Tibial artery (tissue), 4 donors: ENCODE measurements around the gene CARF.

Source experiments
- DNase-seq, 2 donors: peaks; one replicate each; pipeline ENCODE4 v3.0.0-alpha.2; 2019
- H3K27ac ChIP-seq, 2 donors: fragments of 200-600 bp; sonication (generic) in 1 of 2; 1 replicate in 1 of 2; 2 replicates in 1 of 2; pipeline ENCODE4 v1.5.1; 2018 to 2019; ENCODE audit warnings: mild to moderate bottlenecking in 1 of 2
- H3K27me3 ChIP-seq, 2 donors: fragments of 200-600 bp; sonication (generic) in 1 of 2; one replicate each; pipeline versions ENCODE4 v1.5.1 to v1.6.0; 2016 to 2019
- H3K36me3 ChIP-seq, 3 donors: fragments of 200-600 bp; sonication (generic) in 2 of 3; one replicate each; pipeline ENCODE4 v1.5.1; 2016 to 2019; ENCODE audit warnings: mild to moderate bottlenecking in 2 of 3
- H3K4me1 ChIP-seq, 4 donors: fragments of 200-600 bp; sonication (generic) in 2 of 4; 1 replicate in 3 of 4; 2 replicates in 1 of 4; pipeline ENCODE4 v1.5.1; 2016 to 2019
- H3K4me3 ChIP-seq, 2 donors: fragments of 200-600 bp; sonication (generic) in 1 of 2; 1 replicate in 1 of 2; 2 replicates in 1 of 2; pipeline ENCODE4 v1.5.1; 2018 to 2019; ENCODE audit warnings: mild to moderate bottlenecking in 2 of 2
- H3K9me3 ChIP-seq, 3 donors: fragments of 200-600 bp; sonication (generic) in 1 of 3; one replicate each; pipeline ENCODE4 v1.5.1; 2016 to 2019
- intact Hi-C: fragments of 100-400 bp; cut with DNase I; formaldehyde crosslinking; loops from one replicate; pipeline ENCODE4 v1.15.0; 2023; ENCODE audit warnings: low total_unique reads
- TF ChIP-seq, protein P1 (sequence below), 2 experiments: fragments of 200-600 bp in 1 of 2; fragments of 450-650 bp in 1 of 2; IDR thresholded peaks; one replicate each; pipeline ENCODE4 v1.5.1; 2017 to 2019; ENCODE audit warnings: antibody characterized with exemption in 2 of 2, mild to moderate bottlenecking in 1 of 2, moderate library complexity in 1 of 2

CARF gene

DNA sequence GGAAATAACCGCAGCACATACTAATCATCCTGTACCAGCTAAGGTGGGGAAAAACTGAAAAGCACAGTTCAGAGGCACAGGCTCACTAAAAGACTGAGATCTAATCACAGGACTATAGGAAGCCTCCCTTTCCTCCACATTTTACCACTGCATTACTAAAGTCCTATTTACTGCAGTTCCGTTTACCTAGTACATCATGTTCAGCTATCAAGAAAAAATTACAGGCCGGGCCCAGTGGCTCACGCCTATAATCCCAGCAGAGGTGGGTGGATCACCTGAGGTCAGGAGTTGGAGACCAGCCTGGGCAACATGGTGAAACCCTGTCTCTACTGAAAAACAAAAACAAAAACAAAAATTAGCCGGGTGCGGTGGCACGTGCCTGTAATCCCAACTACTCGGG lies 91.6 kb downstream of the CARF start:
- Histone ChIP-seq H3K9me3 (no peaks in the 10 kb centered on the region), H3K36me3 (no peaks in the 10 kb centered on the region), H3K4me3 (no peak overlapping the region), H3K4me1 (no peaks in the 10 kb centered on the region), H3K27ac (no peak overlapping the region), H3K27me3 (no peaks in the 10 kb centered on the region)
- intact Hi-C loops = no loop called here
- TF ChIP-seq, protein P1, sequence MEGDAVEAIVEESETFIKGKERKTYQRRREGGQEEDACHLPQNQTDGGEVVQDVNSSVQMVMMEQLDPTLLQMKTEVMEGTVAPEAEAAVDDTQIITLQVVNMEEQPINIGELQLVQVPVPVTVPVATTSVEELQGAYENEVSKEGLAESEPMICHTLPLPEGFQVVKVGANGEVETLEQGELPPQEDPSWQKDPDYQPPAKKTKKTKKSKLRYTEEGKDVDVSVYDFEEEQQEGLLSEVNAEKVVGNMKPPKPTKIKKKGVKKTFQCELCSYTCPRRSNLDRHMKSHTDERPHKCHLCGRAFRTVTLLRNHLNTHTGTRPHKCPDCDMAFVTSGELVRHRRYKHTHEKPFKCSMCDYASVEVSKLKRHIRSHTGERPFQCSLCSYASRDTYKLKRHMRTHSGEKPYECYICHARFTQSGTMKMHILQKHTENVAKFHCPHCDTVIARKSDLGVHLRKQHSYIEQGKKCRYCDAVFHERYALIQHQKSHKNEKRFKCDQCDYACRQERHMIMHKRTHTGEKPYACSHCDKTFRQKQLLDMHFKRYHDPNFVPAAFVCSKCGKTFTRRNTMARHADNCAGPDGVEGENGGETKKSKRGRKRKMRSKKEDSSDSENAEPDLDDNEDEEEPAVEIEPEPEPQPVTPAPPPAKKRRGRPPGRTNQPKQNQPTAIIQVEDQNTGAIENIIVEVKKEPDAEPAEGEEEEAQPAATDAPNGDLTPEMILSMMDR (IDR thresholded peaks at IDR 0.05) = no peak
- no peak for DNase-seq

DNA sequence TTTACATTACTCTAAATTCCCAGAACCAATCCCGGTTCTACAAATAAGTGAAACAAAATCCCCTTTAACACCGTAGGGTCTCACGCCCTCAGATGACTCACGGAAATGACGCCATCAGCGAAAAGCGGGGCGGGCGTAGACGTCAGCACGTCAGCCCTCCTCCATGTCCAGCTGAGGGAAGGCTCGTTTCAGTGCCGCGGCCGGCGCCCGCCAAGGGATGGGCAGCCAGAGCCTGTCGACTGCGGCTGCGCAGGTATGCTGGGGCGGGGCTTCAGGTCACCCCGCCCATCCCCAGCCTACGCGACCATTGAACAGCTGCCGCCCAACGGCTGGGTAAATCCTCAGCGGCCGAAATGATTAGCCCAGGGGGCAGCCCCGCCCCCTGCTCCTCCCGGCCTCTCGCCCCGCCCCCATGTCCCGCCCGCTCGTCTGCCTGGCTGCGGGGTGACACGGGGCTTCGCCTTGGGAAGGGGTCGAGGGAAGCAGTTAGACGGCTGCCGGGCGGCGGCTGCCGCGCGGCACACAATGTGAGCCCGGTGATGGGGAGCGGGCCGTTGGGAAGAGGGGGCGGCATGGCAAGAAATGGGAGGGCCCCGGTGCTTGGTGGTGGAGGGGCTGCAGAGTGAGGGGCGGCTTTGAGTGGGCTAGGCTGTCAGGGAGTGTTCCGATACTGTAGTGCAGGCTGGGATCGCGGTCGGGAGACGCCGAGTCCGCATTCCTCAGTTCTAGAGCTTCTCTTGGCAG lies 102.6 kb downstream of the CARF start, which contains the start of gene NBEAL1:
TSS of gene NBEAL1 (plus strand) at position 420 of the 744 bp plus-strand sequence. CDS start 1,510 bp downstream, outside the sequence.
- peaks cover 0 to 7% (median 3%) of the 10 kb centered on the region in 4 donors for H3K4me1 ChIP-seq
- peak within 1 kb of the TSS; percentile 94 to 97 for H3K27ac ChIP-seq
- H3K36me3 ChIP-seq = no peaks in the 10 kb centered on the region
- H3K4me3 ChIP-seq = peak within 1 kb of the TSS; percentile 91 to 92
- intact Hi-C loops = loop anchor here (10.0 kb wide), 1 partner anchor 380 kb away; the partner anchor contains the start of gene FAM117B
- no peaks in the 10 kb centered on the region for H3K27me3 ChIP-seq
- TF ChIP-seq, protein P1 (IDR thresholded peaks at IDR 0.05) = no peak
- no peaks in the 10 kb centered on the region for H3K9me3 ChIP-seq
- DNase-seq = peak; percentile 97 to 99

DNA sequence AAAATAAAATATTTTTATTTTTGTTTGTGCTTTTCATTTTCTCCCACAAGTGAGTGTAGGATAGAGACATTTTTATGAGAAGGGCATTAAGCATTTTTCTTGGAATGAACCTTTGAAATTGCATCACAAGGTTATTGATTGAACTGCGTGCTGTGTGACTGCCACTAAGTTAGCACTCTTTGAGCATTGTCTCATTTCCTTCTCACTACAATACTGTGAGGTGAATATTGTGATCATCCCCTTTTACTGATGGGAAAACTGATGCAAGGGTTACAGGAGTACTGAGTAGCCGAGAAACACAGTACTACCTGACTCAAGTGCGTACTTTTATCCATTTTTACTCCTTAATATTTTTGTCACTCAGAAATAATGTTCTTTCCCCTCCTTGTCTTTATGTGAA lies 104.6 kb downstream of the CARF start:
- no peaks in the 10 kb centered on the region for H3K36me3 ChIP-seq
- no peaks in the 10 kb centered on the region for H3K27me3 ChIP-seq
- intact Hi-C loops = loop anchor here (10.0 kb wide), 1 partner anchor 382 kb away; the partner anchor contains the start of gene FAM117B
- H3K4me1 ChIP-seq = peaks cover 0 to 28% (median 8%) of the 10 kb centered on the region in 4 donors
- H3K27ac ChIP-seq = peak overlapping the region; percentile 94 to 97
- peak overlapping the region; percentile 91 to 92 for H3K4me3 ChIP-seq
- TF ChIP-seq, protein P1 (IDR thresholded peaks at IDR 0.05) = no peak
- DNase-seq = no peak
- H3K9me3 ChIP-seq = no peaks in the 10 kb centered on the region

DNA sequence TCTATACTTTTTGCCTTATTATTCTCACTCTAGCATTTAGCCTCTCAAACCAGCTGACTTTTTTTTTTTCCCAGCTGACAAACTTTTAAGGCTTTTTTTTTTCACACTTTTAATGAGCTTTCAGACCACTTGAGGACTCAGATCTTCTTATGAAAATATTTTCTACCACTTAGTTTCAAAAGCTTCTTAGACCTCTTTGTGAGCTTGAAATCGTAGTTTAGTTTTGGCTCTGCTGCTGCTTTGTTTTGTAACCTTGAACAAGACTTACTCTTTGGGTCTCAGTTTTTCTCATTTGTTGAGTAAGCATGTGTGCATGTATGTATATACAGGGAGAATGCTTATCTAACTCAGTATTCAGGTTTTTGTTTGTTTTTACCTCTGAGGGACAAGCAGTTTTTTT lies 106.1 kb downstream of the CARF start:
- intact Hi-C loops = loop anchor here (10.0 kb wide), 1 partner anchor 383 kb away; the partner anchor contains the start of gene FAM117B
- no peaks in the 10 kb centered on the region for H3K27me3 ChIP-seq
- no peak for DNase-seq
- H3K27ac ChIP-seq = peak overlapping the region; percentile 94 to 97
- TF ChIP-seq, protein P1 (IDR thresholded peaks at IDR 0.05) = no peak
- H3K4me1 ChIP-seq = peaks cover 0 to 40% (median 8%) of the 10 kb centered on the region in 4 donors
- H3K9me3 ChIP-seq = no peaks in the 10 kb centered on the region
- H3K4me3 ChIP-seq = peak overlapping the region; percentile 91 to 92
- no peaks in the 10 kb centered on the region for H3K36me3 ChIP-seq

DNA sequence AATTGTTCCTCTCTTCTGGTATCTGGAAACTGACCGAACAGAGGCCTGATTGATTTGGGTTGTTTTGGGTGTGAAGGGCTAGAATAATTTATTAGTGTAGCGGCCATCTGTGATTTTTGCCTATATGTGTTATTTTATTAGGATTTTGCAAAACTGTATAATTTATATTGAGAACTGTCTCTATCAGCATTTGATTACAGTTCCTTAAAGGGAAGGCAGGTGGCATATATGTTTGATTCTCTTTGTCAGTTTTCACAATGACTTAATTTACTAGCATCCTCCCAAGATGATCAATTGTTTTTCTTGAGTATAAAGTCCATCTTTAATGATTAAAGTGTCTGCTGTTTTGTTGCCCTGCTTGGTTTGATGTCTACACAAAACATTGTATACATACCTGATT lies 107.1 kb downstream of the CARF start:
- TF ChIP-seq, protein P1 (IDR thresholded peaks at IDR 0.05) = peak in 1 of 2 experiments; percentile 14
- Histone ChIP-seq H3K27me3 (no peaks in the 10 kb centered on the region), H3K4me3 (peak overlapping the region; percentile 91 to 92), H3K9me3 (no peaks in the 10 kb centered on the region), H3K4me1 (peaks cover 0 to 50% (median 8%) of the 10 kb centered on the region in 4 donors), H3K36me3 (no peaks in the 10 kb centered on the region), H3K27ac (peak overlapping the region; percentile 94 to 97)
- DNase-seq = no peak
- intact Hi-C loops = loop anchor here (10.0 kb wide), 1 partner anchor 384 kb away; the partner anchor contains the start of gene FAM117B
